GM23338 (cell line): ENCODE measurements around the gene CHST15. TPM values are rescaled to one million over a fixed set of nuclear protein-coding genes. Genes with fewer than 3 reads are reported as not detected.

ENCODE experiments used
- ATAC-seq: fragments of 200-7000 bp; cut with Tn5 transposase; 3 replicates; pipeline ENCODE4 v1.9.1; 2020
- DNase-seq: peaks from one replicate; pipeline ENCODE4 v3.0.0-alpha.2; 2015; ENCODE audit warnings: low spot score
- H2AFZ ChIP-seq: fragments of 200-600 bp; sonication (generic); 2 replicates; pipeline ENCODE4 v1.8.0; 2016; ENCODE audit warnings: antibody characterized with exemption, mild to moderate bottlenecking, moderate library complexity
- H3F3A ChIP-seq: fragments of 200-600 bp; sonication (generic); replicated peaks from 2 replicates; pipeline ENCODE4 v1.8.0; 2017; ENCODE audit warnings: antibody characterized with exemption, mixed run types, low read depth
- H3K27ac ChIP-seq: fragments of 200-600 bp; sonication (generic); 2 replicates; pipeline ENCODE4 v1.6.1; 2016; ENCODE audit warnings: low read depth
- H3K27me3 ChIP-seq: fragments of 200-600 bp; sonication (generic); 2 replicates; pipeline ENCODE4 v1.8.0; 2016; ENCODE audit warnings: mild to moderate bottlenecking, mixed run types, moderate library complexity; ENCODE audit not compliant: insufficient read depth
- H3K36me3 ChIP-seq: fragments of 200-600 bp; sonication (generic); 2 replicates; pipeline ENCODE4 v1.8.0; 2016; ENCODE audit warnings: mild to moderate bottlenecking; ENCODE audit not compliant: insufficient read depth
- H3K4me1 ChIP-seq: fragments of 200-600 bp; sonication (generic); 2 replicates; pipeline ENCODE4 v1.8.0; 2016; ENCODE audit warnings: mild to moderate bottlenecking, moderate library complexity; ENCODE audit not compliant: insufficient read depth
- H3K4me2 ChIP-seq: fragments of 200-600 bp; sonication (generic); 2 replicates; pipeline ENCODE4 v1.7.1; 2017; ENCODE audit warnings: mixed run types
- H3K4me3 ChIP-seq: fragments of 200-600 bp; sonication (generic); 2 replicates; pipeline ENCODE4 v1.6.1; 2016; ENCODE audit warnings: mixed run types
- H3K79me2 ChIP-seq: fragments of 200-600 bp; sonication (generic); replicated peaks from 2 replicates; pipeline ENCODE4 v1.8.0; 2017; ENCODE audit warnings: mild to moderate bottlenecking; ENCODE audit not compliant: insufficient read depth
- H3K9me2 ChIP-seq: fragments of 200-600 bp; sonication (generic); 2 replicates; pipeline ENCODE4 v1.8.0; 2017; ENCODE audit not compliant: insufficient read depth
- H4K20me1 ChIP-seq: fragments of 200-600 bp; sonication (generic); replicated peaks from 2 replicates; pipeline ENCODE4 v1.8.0; 2017; ENCODE audit warnings: mild to moderate bottlenecking; ENCODE audit not compliant: insufficient read depth
- H3K27ac Mint-ChIP-seq: 2 replicates; pipeline ENCODE4 v1.8.0; 2020; ENCODE audit warnings: inconsistent platforms, mild to moderate bottlenecking, moderate library complexity, mixed read lengths
- H3K27me3 Mint-ChIP-seq: 3 replicates; pipeline ENCODE4 v1.8.0; 2022; ENCODE audit warnings: low read depth, mild to moderate bottlenecking, moderate library complexity, mixed read lengths, inconsistent platforms; ENCODE audit not compliant: insufficient read depth, poor library complexity
- H3K36me3 Mint-ChIP-seq: 3 replicates; pipeline ENCODE4 v1.8.0; 2021; ENCODE audit warnings: low read depth, mild to moderate bottlenecking, inconsistent platforms, moderate library complexity, mixed read lengths
- H3K4me1 Mint-ChIP-seq: 3 replicates; pipeline ENCODE4 v1.8.0; 2020; ENCODE audit warnings: mild to moderate bottlenecking, inconsistent platforms, mixed read lengths
- H3K4me3 Mint-ChIP-seq: 3 replicates; pipeline ENCODE4 v1.8.0; 2021; ENCODE audit warnings: moderate library complexity, mild to moderate bottlenecking, inconsistent platforms, mixed read lengths
- H3K9me3 Mint-ChIP-seq: 3 replicates; pipeline ENCODE4 v1.8.0; 2020; ENCODE audit warnings: moderate library complexity, mild to moderate bottlenecking, inconsistent platforms, mixed read lengths
- CREB1 ChIP-seq: fragments of 250-450 bp; sonication (Bioruptor Pico); IDR thresholded peaks from 2 replicates; pipeline ENCODE4 v1.5.0; 2020; ENCODE audit warnings: low read depth, mild to moderate bottlenecking, moderate library complexity
- EZH2 ChIP-seq: fragments of 200-600 bp; sonication (generic); IDR thresholded peaks from one replicate; pipeline ENCODE4 v1.8.0; 2017; ENCODE audit warnings: antibody characterized with exemption, mild to moderate bottlenecking, low read depth; ENCODE audit not compliant: unreplicated experiment
- EZH2phosphoT487 ChIP-seq: fragments of 200-600 bp; sonication (generic); IDR thresholded peaks from one replicate; pipeline ENCODE4 v1.8.1; 2018; ENCODE audit warnings: antibody characterized with exemption; ENCODE audit not compliant: unreplicated experiment
- POLR2AphosphoS5 ChIP-seq: IDR thresholded peaks from 2 replicates; pipeline ENCODE4 v1.6.1; 2016; ENCODE audit warnings: antibody characterized with exemption, low read depth
- STAT1 ChIP-seq: IDR thresholded peaks from one replicate; pipeline ENCODE4 v1.6.1; 2016; ENCODE audit warnings: antibody characterized with exemption; ENCODE audit not compliant: unreplicated experiment
- polyA plus RNA-seq: library from polyadenylated mRNA; unstranded; fragments of >200 nt; fragmentation: Nextera tagmentation; extraction: Ambion mirVana; gene quantifications from 2 replicates; pipeline ENCODE4 v1.2.1, GENCODE V29; 2016
- total RNA-seq: library from RNA; depleted of rRNA; stranded (reverse); fragments of >200 nt; shearing (Covaris generic); gene quantifications from 2 replicates; pipeline ENCODE4 v1.2.3, GENCODE V29; 2014
- TF ChIP-seq, protein P1 (sequence below), 2 experiments: fragments of 200-600 bp in 1 of 2; sonication (generic) in 1 of 2; conservative IDR thresholded peaks; 2 replicates each; pipeline versions ENCODE4 v1.5.1 to v1.6.1; 2016 to 2017; ENCODE audit warnings: antibody characterized with exemption in 2 of 2, low read depth in 2 of 2, mild to moderate bottlenecking in 2 of 2, moderate library complexity in 1 of 2
- TF ChIP-seq, protein P2 (sequence below): IDR thresholded peaks from one replicate; pipeline ENCODE4 v1.6.1; 2018; ENCODE audit warnings: antibody characterized with exemption; ENCODE audit not compliant: unreplicated experiment
- TF ChIP-seq, protein P3 (sequence below): IDR thresholded peaks from 2 replicates; pipeline ENCODE4 v1.6.1; 2016; ENCODE audit warnings: antibody characterized with exemption

The CHST15 gene
- total and polyA plus RNA-seq, 2 experiments from 2014 or later: 2.6 to 11.2 TPM

DNA sequence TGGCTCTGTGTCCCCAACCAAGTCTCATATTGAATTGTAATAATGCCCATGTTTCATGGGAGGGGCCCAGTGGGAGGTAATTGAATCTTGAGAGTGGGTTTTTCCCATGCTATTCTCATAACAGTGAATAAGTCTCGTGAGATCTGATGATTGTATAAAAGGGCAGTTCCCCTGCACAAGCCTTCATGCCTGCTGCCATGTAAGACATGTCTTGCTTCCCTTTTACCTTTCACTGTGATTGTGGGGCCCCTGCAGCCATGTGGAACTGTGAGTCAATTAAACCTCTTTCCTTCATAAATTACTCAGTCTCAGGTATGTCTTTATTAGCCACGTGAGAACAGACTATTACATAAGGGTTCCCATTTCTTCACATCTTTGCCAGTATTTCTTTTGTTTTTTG lies 104.7 kb downstream of the CHST15 start (continued):
- TF ChIP-seq, protein P1, sequence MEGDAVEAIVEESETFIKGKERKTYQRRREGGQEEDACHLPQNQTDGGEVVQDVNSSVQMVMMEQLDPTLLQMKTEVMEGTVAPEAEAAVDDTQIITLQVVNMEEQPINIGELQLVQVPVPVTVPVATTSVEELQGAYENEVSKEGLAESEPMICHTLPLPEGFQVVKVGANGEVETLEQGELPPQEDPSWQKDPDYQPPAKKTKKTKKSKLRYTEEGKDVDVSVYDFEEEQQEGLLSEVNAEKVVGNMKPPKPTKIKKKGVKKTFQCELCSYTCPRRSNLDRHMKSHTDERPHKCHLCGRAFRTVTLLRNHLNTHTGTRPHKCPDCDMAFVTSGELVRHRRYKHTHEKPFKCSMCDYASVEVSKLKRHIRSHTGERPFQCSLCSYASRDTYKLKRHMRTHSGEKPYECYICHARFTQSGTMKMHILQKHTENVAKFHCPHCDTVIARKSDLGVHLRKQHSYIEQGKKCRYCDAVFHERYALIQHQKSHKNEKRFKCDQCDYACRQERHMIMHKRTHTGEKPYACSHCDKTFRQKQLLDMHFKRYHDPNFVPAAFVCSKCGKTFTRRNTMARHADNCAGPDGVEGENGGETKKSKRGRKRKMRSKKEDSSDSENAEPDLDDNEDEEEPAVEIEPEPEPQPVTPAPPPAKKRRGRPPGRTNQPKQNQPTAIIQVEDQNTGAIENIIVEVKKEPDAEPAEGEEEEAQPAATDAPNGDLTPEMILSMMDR (conservative IDR thresholded peaks at IDR 0.05; ENCODE audit: low read depth in 2 of 2): no peak
- TF ChIP-seq, protein P2, sequence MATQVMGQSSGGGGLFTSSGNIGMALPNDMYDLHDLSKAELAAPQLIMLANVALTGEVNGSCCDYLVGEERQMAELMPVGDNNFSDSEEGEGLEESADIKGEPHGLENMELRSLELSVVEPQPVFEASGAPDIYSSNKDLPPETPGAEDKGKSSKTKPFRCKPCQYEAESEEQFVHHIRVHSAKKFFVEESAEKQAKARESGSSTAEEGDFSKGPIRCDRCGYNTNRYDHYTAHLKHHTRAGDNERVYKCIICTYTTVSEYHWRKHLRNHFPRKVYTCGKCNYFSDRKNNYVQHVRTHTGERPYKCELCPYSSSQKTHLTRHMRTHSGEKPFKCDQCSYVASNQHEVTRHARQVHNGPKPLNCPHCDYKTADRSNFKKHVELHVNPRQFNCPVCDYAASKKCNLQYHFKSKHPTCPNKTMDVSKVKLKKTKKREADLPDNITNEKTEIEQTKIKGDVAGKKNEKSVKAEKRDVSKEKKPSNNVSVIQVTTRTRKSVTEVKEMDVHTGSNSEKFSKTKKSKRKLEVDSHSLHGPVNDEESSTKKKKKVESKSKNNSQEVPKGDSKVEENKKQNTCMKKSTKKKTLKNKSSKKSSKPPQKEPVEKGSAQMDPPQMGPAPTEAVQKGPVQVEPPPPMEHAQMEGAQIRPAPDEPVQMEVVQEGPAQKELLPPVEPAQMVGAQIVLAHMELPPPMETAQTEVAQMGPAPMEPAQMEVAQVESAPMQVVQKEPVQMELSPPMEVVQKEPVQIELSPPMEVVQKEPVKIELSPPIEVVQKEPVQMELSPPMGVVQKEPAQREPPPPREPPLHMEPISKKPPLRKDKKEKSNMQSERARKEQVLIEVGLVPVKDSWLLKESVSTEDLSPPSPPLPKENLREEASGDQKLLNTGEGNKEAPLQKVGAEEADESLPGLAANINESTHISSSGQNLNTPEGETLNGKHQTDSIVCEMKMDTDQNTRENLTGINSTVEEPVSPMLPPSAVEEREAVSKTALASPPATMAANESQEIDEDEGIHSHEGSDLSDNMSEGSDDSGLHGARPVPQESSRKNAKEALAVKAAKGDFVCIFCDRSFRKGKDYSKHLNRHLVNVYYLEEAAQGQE: no peak

DNA sequence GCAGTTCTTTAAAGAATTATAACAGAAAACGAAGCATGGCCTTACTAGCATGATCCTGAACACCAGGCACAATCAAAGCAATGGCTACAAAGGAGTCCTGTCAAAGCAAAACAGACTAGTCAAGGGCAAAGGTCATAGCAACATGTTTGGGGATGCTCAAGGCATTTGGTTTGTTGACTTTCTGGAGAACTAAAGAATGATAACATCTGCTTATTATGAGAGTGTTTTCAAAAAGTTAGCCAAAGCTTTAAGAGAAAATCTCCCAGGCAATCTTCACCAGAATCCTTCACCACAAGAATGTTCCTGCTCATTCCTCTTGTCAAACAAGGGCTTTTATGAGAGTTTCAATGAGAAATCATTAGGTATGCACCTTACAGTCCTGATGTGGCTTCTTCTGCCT lies 106.7 kb downstream of the CHST15 start:
- Histone ChIP-seq H3K36me3 (no peaks in the 10 kb centered on the region), H3K27me3 (peaks cover 23% of the 10 kb centered on the region), H2AFZ (no peak overlapping the region), H4K20me1 (no peaks in the 10 kb centered on the region), H3K4me2 (no peak overlapping the region), H3K4me1 (no peaks in the 10 kb centered on the region), H3K79me2 (no peaks in the 10 kb centered on the region), H3K9me2 (no peaks in the 10 kb centered on the region; the same call in 1 of the 2 replicates), H3K27ac (no peak overlapping the region), H3F3A (no peaks in the 10 kb centered on the region), H3K4me3 (no peak overlapping the region)
- Mint-ChIP-seq H3K4me3 (no peak overlapping the region), H3K27me3 (peaks cover 17% of the 10 kb centered on the region), H3K9me3 (peaks cover 4% of the 10 kb centered on the region; the same call in 2 of the 3 replicates), H3K27ac (no peak overlapping the region), H3K36me3 (peaks cover 3% of the 10 kb centered on the region; the same call in 2 of the 3 replicates), H3K4me1 (0 out of 3 replicates have a peak, but pooled peaks cover 4% of the 10 kb centered on the region)
- DNase-seq (no peak), ATAC-seq (no peak)
- TF ChIP-seq, protein P2: no peak
- TF ChIP-seq STAT1: no peak
- TF ChIP-seq POLR2AphosphoS5: no peak
- TF ChIP-seq, protein P3, sequence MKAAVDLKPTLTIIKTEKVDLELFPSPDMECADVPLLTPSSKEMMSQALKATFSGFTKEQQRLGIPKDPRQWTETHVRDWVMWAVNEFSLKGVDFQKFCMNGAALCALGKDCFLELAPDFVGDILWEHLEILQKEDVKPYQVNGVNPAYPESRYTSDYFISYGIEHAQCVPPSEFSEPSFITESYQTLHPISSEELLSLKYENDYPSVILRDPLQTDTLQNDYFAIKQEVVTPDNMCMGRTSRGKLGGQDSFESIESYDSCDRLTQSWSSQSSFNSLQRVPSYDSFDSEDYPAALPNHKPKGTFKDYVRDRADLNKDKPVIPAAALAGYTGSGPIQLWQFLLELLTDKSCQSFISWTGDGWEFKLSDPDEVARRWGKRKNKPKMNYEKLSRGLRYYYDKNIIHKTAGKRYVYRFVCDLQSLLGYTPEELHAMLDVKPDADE: no peak
- TF ChIP-seq EZH2phosphoT487: no peak
- TF ChIP-seq, protein P1 (conservative IDR thresholded peaks at IDR 0.05; ENCODE audit: low read depth in 2 of 2): no peak
- TF ChIP-seq CREB1 (CRISPR knock-in tag): no peak
- no peak for TF ChIP-seq EZH2
